Loucy (cell line): ENCODE measurements around the gene RAPGEF1.

Source experiments
- EZH2phosphoT487 ChIP-seq: fragments of 200-600 bp; IDR thresholded peaks from 2 replicates; pipeline ENCODE4 v1.6.1; 2018; ENCODE audit warnings: antibody characterized with exemption, mild to moderate bottlenecking, moderate library complexity, borderline replicate concordance
- TF ChIP-seq, protein P1 (sequence below): fragments of 200-600 bp; sonication (generic); conservative IDR thresholded peaks from 2 replicates; pipeline ENCODE4 v1.5.1; 2014; ENCODE audit warnings: mild to moderate bottlenecking, antibody characterized with exemption, low read length

DNA sequence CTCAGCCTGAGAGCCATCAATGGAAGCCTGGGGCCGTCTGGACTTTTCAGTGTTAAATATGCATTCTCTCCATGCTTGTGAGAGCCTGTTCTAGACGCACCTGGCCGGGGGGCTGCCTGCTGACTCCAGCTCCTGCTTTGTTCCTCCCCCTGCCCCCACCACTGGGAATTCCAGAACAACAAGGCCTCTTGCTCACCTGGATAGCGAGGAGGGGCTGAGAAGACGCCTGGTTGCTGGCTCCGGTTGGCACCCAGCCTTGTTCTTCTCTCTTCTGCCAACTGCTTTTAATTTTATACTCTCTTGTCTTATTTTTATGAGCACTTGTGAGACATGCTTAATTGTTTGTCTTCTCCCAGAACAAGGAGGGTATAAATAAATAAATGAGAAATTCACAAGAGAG lies 15.0 kb upstream of the RAPGEF1 start:
- TF ChIP-seq, protein P1, sequence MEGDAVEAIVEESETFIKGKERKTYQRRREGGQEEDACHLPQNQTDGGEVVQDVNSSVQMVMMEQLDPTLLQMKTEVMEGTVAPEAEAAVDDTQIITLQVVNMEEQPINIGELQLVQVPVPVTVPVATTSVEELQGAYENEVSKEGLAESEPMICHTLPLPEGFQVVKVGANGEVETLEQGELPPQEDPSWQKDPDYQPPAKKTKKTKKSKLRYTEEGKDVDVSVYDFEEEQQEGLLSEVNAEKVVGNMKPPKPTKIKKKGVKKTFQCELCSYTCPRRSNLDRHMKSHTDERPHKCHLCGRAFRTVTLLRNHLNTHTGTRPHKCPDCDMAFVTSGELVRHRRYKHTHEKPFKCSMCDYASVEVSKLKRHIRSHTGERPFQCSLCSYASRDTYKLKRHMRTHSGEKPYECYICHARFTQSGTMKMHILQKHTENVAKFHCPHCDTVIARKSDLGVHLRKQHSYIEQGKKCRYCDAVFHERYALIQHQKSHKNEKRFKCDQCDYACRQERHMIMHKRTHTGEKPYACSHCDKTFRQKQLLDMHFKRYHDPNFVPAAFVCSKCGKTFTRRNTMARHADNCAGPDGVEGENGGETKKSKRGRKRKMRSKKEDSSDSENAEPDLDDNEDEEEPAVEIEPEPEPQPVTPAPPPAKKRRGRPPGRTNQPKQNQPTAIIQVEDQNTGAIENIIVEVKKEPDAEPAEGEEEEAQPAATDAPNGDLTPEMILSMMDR, result no peak
- TF ChIP-seq EZH2phosphoT487, result no peak
